ENCODE results near the gene PTPN7.
"Not testable (repeated sequence)": the region's sequence is repeated elsewhere in the genome, so short reads cannot be mapped to it uniquely, and the experiment has no call there.

PTPN7 gene

DNA sequence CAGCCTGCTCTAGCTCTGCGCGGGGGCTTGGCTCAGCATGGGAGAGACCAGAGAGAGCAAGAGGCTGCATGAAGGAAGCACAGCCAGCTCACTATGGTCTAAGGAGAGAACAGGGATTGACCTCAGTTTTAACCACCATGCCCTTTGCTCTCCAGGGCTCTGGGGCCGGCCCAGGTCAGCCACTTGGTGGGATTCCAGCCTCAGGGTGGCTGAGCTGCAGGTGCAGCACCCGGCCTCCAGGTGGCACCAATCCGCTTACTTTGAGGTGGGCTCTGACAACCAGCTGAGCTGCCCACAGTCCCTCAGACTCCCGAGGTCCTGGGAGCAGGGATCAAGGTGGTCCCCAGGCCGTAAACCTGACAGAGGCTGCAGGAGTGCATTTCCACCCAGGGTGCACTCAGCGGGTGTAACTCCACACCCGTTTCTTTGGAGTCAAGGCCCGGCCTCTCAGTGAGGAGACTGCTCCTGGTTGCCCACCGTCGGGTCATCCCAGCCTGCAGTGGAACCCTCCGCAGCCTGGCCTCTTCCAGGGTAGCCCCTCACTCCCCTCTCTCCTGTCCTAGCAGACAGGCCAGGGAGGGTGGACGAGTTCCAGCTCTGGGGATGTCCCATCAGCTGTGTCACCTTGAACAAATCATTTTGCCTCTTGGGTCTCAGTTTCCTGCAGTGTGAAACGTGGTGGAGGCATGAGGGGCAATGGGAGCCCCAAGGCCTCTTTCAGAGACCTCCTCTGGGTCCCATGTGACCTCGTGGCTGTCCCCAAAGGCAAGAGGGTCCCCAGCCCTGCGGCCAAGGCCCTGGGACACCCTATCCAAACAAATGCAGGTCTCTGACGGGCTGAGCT, 32.6 kb upstream of the PTPN7 start (continued):
- TF ChIP-seq, protein P1, sequence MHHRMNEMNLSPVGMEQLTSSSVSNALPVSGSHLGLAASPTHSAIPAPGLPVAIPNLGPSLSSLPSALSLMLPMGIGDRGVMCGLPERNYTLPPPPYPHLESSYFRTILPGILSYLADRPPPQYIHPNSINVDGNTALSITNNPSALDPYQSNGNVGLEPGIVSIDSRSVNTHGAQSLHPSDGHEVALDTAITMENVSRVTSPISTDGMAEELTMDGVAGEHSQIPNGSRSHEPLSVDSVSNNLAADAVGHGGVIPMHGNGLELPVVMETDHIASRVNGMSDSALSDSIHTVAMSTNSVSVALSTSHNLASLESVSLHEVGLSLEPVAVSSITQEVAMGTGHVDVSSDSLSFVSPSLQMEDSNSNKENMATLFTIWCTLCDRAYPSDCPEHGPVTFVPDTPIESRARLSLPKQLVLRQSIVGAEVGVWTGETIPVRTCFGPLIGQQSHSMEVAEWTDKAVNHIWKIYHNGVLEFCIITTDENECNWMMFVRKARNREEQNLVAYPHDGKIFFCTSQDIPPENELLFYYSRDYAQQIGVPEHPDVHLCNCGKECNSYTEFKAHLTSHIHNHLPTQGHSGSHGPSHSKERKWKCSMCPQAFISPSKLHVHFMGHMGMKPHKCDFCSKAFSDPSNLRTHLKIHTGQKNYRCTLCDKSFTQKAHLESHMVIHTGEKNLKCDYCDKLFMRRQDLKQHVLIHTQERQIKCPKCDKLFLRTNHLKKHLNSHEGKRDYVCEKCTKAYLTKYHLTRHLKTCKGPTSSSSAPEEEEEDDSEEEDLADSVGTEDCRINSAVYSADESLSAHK (tag by site-specific recombination; IDR thresholded peaks at IDR 0.05): no peak
- no peak for TF ChIP-seq KLF7 (tag by site-specific recombination; IDR thresholded peaks at IDR 0.05; ENCODE audit: borderline replicate concordance)

DNA sequence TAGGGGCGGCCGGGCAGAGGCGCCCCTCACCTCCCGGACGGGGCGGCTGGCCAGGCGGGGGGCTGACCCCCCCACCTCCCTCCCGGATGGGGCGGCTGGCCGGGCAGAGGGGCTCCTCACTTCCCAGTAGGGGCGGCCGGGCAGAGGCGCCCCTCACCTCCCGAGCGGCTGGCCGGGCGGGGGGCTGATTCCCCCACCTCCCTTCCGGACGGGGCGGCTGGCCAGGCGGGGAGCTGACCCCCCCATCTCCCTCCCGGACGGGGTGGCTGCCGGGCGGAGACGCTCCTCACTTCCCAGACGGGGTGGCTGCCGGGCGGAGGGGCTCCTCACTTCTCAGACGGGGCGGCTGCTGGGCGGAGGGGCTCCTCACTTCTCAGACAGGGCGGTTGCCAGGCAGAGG, 31.0 kb upstream of the PTPN7 start:
- POLR2A ChIA-PET; H3K4me1 ChIP-seq (ENCODE audit: control insufficient read depth, insufficient read depth, low read length); H3K36me3 ChIP-seq (ENCODE audit: control insufficient read depth in 2 of 2, insufficient read depth in 1 of 2, low read length in 2 of 2); H3K9me3 ChIP-seq (ENCODE audit: control insufficient read depth, insufficient read depth, low read depth, low read length); H3K4me3 ChIP-seq (ENCODE audit: low read depth, low read length); H3K27ac ChIP-seq (ENCODE audit: extremely low read depth, low read depth, low read length): not testable (repeated sequence)
- CTCF ChIA-PET: interaction anchor here (2.0 to 10.5 kb wide), 2 partner anchors 83 to 123 kb away, joined by 6 to 155 read pairs; no protein-coding TSS in a partner anchor

DNA sequence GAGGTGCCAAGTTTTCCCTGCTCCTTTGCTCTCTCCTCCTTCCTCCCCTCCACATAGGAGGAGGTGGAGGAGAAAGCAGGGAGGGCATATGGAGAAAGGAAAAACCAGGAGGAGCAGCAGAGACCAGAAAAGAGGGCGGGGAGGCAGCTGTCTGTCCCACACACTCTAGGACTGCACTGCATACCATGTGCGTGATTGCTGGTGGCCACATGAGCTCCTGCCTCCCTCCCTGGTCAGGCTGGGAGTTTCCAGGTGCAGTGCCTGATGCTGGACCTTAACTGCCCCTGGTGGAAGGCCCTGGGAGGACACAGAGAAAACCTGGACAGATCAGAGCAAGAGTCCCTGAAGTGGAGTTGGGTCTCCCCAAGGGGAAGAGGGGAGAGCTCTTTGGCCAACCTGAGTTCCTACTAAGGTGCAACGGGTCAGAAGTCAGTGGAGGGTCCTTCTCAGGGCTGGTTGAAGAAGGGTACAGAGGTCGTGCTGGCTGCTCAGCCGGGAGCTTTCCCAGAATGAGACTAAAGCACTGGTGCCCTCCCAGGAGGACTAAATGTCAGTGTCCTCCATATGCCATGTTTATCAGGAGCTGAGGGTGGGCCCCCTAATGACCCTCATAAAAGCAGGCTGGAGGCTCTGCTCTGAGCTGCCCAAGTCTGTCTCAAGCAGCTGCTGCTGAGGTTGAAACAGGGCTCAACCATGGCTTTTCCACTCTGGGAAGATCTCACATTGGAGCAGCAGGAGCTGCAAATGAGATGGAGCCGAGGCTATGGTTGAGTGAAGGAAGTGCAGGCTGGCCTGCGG, 29.7 kb upstream of the PTPN7 start:
- no peak overlapping the region for H3K27ac ChIP-seq (ENCODE audit: extremely low read depth, low read depth, low read length)
- H3K4me3 ChIP-seq (ENCODE audit: low read depth, low read length): no peak overlapping the region
- no peaks in the 10 kb centered on the region for H3K9me3 ChIP-seq (ENCODE audit: control insufficient read depth, insufficient read depth, low read depth, low read length)
- H3K4me1 ChIP-seq (ENCODE audit: control insufficient read depth, insufficient read depth, low read length): no peaks in the 10 kb centered on the region
- ChIA-PET CTCF (interaction anchor here (0.6 to 4.4 kb wide), 34 partner anchors 10 to 529 kb away, joined by 3 to 29 read pairs (median 5); partner anchors contain the start of gene UBE2T), POLR2A (interaction anchor here (0.9 kb wide), 1 partner anchor 152 kb away, joined by 3 read pairs; the partner anchor contains the start of gene UBE2T)
- TF ChIP-seq ZNF626 (tag by site-specific recombination; IDR thresholded peaks at IDR 0.05): no peak
- TF ChIP-seq ZNF585B (tag by site-specific recombination; IDR thresholded peaks at IDR 0.05): 0 out of 2 replicates have a peak, but pooled peaks have one; percentile 10
- TF ChIP-seq, protein P2, sequence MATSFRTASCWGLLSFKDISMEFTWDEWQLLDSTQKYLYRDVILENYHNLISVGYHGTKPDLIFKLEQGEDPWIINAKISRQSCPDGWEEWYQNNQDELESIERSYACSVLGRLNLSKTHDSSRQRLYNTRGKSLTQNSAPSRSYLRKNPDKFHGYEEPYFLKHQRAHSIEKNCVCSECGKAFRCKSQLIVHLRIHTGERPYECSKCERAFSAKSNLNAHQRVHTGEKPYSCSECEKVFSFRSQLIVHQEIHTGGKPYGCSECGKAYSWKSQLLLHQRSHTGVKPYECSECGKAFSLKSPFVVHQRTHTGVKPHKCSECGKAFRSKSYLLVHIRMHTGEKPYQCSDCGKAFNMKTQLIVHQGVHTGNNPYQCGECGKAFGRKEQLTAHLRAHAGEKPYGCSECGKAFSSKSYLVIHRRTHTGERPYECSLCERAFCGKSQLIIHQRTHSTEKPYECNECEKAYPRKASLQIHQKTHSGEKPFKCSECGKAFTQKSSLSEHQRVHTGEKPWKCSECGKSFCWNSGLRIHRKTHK (tag by site-specific recombination; IDR thresholded peaks at IDR 0.05): no peak
- TF ChIP-seq ZNF548 (tag by site-specific recombination; IDR thresholded peaks at IDR 0.05): no peak
- no peak for TF ChIP-seq ZNF660 (tag by site-specific recombination; IDR thresholded peaks at IDR 0.05)
- H3K36me3 ChIP-seq (ENCODE audit: control insufficient read depth in 2 of 2, insufficient read depth in 1 of 2, low read length in 2 of 2): no peaks in the 10 kb centered on the region

DNA sequence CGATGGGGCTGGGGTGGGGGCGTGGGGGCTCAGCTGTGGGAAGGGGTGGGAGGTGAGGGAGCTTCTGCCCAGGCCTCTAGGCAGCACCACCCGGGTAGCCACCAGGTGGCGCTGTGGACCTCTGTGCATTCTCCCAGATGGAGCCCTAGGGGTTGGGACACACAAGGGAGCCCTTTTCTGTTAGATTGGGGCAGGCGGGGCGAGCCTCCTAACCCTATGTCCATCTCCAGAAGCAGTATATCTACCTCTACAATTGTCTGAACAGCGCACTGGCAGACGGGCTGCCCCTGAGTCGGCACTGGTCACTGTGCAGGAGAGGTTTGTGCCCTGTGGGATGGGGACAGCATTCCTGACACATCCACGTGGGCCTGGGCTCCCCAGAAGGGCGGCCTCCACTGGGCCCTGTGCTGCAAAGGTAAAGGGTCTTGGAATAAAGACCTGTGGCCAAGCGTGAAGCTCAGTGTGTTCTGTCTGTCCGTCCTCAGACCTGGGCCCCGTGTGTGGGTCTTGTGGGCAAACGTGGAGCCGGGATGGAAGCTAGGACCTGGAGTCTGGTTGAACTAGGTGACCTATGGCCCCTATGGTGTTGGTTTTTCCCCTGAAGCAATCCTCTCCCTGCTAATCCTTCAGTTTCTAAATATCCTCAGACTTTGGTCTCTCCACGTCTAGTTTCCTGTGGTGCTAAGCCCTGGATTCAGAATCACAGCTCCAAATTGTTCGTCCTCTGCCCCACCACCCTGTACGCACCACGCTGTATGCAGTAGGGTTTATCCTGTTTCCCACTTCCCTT, 28.8 kb upstream of the PTPN7 start:
- Histone ChIP-seq H3K36me3 (ENCODE audit: control insufficient read depth in 2 of 2, insufficient read depth in 1 of 2, low read length in 2 of 2) (no peaks in the 10 kb centered on the region), H3K9me3 (ENCODE audit: control insufficient read depth, insufficient read depth, low read depth, low read length) (no peaks in the 10 kb centered on the region), H3K4me1 (ENCODE audit: control insufficient read depth, insufficient read depth, low read length) (no peaks in the 10 kb centered on the region), H3K4me3 (ENCODE audit: low read depth, low read length) (no peak overlapping the region), H3K27ac (ENCODE audit: extremely low read depth, low read depth, low read length) (no peak overlapping the region)
- TF ChIP-seq MYNN (tag by site-specific recombination; IDR thresholded peaks at IDR 0.05; ENCODE audit: borderline replicate concordance): no peak
- peak; percentile 44 for TF ChIP-seq ZNF654 (tag by site-specific recombination; IDR thresholded peaks at IDR 0.05; ENCODE audit: low read depth)
- no peak for TF ChIP-seq ZNF629 (tag by site-specific recombination; IDR thresholded peaks at IDR 0.05)
- TF ChIP-seq ZBTB8A (tag by site-specific recombination; IDR thresholded peaks at IDR 0.05): peak; percentile 26; the same call in 1 of the 2 replicates
- peak; percentile 64; the same call in 1 of the 2 replicates for TF ChIP-seq ZNF2 (tag by site-specific recombination; IDR thresholded peaks at IDR 0.05)
- no peak for TF ChIP-seq ZEB2 (tag by site-specific recombination; IDR thresholded peaks at IDR 0.05)
- TF ChIP-seq, protein P3, sequence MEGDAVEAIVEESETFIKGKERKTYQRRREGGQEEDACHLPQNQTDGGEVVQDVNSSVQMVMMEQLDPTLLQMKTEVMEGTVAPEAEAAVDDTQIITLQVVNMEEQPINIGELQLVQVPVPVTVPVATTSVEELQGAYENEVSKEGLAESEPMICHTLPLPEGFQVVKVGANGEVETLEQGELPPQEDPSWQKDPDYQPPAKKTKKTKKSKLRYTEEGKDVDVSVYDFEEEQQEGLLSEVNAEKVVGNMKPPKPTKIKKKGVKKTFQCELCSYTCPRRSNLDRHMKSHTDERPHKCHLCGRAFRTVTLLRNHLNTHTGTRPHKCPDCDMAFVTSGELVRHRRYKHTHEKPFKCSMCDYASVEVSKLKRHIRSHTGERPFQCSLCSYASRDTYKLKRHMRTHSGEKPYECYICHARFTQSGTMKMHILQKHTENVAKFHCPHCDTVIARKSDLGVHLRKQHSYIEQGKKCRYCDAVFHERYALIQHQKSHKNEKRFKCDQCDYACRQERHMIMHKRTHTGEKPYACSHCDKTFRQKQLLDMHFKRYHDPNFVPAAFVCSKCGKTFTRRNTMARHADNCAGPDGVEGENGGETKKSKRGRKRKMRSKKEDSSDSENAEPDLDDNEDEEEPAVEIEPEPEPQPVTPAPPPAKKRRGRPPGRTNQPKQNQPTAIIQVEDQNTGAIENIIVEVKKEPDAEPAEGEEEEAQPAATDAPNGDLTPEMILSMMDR (tag by site-specific recombination; IDR thresholded peaks at IDR 0.05): peak; percentile 30; the same call in 1 of the 2 replicates
- TF ChIP-seq ZBTB48 (tag by site-specific recombination; IDR thresholded peaks at IDR 0.05): peak; percentile 79
- POLR2A ChIA-PET: no interaction called here
- CTCF ChIA-PET: interaction anchor here (0.6 to 4.4 kb wide), 48 partner anchors 9 to 564 kb away, joined by 3 to 29 read pairs (median 4); partner anchors contain the start of gene UBE2T

Measured in HEK293 (cell line).